Keratinocyte (primary cell): Measurements from ENCODE around the gene TDRD3.

ENCODE experiments used
- EZH2 ChIP-seq: IDR thresholded peaks from one replicate; pipeline ENCODE4 v1.6.1; 2012; ENCODE audit warnings: inconsistent platforms, mild to moderate bottlenecking, low read length, moderate library complexity
- TF ChIP-seq, protein P1 (sequence below), 3 experiments: IDR thresholded peaks in 1 of 3; conservative IDR thresholded peaks in 1 of 3; optimal IDR thresholded peaks in 1 of 3; 2 replicates in 2 of 3; 3 replicates in 1 of 3; pipeline versions ENCODE3 to v1.5.1; 2011; ENCODE audit warnings: low read length in 3 of 3, mild to moderate bottlenecking in 3 of 3, moderate library complexity in 2 of 3, control low read depth in 1 of 3, inconsistent platforms in 1 of 3; ENCODE audit not compliant: insufficient read depth in 2 of 3; ENCODE audit errors: extremely low read depth in 1 of 3

DNA sequence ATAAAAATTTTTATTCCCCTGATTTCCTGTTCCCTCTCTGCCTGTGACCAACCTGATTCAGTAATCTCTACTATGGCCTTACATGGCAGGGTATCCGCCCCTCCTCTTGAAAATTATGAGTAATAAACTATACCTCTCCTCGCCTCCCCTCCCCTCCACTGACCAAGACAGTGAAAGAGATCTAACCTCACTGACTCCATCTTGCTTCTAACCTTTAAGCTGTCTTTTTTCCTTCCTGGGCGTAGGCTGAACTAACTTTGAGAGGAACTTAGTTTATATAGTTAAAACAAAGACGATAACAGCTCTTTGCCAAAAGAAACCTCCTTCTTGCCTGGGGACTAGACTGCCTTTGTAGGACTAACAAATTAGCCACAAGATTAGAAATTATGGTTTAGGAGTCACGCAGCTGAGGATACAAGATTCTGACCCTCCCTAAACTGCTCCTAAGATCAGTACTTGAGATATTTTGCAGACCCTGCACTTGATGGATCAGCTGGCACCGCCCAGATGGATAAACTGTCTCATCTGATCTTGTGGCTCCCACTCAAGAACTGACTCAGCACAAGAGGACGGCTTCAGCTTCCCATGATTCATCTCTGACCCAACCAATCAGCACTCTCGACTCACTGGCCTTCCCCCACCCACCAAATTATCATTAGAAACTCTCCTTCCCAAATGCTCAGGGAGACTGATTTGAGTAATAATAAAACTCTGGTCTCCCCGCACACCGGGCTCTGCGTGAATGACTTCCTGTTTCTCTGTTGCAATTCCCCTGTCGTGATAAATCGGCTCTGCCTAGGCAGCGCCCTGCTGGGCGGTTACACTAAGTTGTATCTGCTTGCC lies 187.1 kb downstream of the TDRD3 start:
- TF ChIP-seq, protein P1, sequence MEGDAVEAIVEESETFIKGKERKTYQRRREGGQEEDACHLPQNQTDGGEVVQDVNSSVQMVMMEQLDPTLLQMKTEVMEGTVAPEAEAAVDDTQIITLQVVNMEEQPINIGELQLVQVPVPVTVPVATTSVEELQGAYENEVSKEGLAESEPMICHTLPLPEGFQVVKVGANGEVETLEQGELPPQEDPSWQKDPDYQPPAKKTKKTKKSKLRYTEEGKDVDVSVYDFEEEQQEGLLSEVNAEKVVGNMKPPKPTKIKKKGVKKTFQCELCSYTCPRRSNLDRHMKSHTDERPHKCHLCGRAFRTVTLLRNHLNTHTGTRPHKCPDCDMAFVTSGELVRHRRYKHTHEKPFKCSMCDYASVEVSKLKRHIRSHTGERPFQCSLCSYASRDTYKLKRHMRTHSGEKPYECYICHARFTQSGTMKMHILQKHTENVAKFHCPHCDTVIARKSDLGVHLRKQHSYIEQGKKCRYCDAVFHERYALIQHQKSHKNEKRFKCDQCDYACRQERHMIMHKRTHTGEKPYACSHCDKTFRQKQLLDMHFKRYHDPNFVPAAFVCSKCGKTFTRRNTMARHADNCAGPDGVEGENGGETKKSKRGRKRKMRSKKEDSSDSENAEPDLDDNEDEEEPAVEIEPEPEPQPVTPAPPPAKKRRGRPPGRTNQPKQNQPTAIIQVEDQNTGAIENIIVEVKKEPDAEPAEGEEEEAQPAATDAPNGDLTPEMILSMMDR (optimal IDR thresholded peaks at IDR 0.05 in 1 of 3, IDR thresholded peaks at IDR 0.05 in 1 of 3, conservative IDR thresholded peaks at IDR 0.05 in 1 of 3; ENCODE audit: extremely low read depth in 1 of 3, insufficient read depth in 2 of 3, low read length in 3 of 3) = no peak
- TF ChIP-seq EZH2 = no peak
